Muscle layer of colon (tissue), 2 donors: Measurements from ENCODE around the gene RNPC3.

Experiments
- H3K27ac ChIP-seq: one replicate; pipeline ENCODE4 v1.7.0; 2013; ENCODE audit warnings: low read depth, mild to moderate bottlenecking, low read length, moderate library complexity
- H3K27me3 ChIP-seq, 2 donors: one replicate each; pipeline ENCODE4 v1.7.0; 2013; ENCODE audit warnings: low read length in 2 of 2, mild to moderate bottlenecking in 2 of 2; ENCODE audit not compliant: insufficient read depth in 2 of 2, control insufficient read depth in 1 of 2
- H3K36me3 ChIP-seq: one replicate; pipeline ENCODE4 v1.7.0; 2013; ENCODE audit warnings: mild to moderate bottlenecking, low read length; ENCODE audit not compliant: insufficient read depth
- H3K4me1 ChIP-seq: one replicate; pipeline ENCODE4 v1.7.0; 2013; ENCODE audit warnings: mild to moderate bottlenecking, low read length; ENCODE audit not compliant: insufficient read depth
- H3K4me3 ChIP-seq, 2 donors: one replicate each; pipeline ENCODE4 v1.7.0; 2013; ENCODE audit warnings: low read length in 2 of 2, low read depth in 1 of 2, mild to moderate bottlenecking in 1 of 2, moderate library complexity in 1 of 2
- H3K9ac ChIP-seq: one replicate; pipeline ENCODE4 v1.7.0; 2013; ENCODE audit warnings: low read length
- H3K9me3 ChIP-seq: one replicate; pipeline ENCODE4 v1.7.0; 2013; ENCODE audit warnings: mild to moderate bottlenecking, low read length
- donor health status: abdominal sarcoma.
- donor health status: Adenocarcinoma of cecum.

Gene RNPC3, protein sequence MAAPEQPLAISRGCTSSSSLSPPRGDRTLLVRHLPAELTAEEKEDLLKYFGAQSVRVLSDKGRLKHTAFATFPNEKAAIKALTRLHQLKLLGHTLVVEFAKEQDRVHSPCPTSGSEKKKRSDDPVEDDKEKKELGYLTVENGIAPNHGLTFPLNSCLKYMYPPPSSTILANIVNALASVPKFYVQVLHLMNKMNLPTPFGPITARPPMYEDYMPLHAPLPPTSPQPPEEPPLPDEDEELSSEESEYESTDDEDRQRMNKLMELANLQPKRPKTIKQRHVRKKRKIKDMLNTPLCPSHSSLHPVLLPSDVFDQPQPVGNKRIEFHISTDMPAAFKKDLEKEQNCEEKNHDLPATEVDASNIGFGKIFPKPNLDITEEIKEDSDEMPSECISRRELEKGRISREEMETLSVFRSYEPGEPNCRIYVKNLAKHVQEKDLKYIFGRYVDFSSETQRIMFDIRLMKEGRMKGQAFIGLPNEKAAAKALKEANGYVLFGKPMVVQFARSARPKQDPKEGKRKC

DNA sequence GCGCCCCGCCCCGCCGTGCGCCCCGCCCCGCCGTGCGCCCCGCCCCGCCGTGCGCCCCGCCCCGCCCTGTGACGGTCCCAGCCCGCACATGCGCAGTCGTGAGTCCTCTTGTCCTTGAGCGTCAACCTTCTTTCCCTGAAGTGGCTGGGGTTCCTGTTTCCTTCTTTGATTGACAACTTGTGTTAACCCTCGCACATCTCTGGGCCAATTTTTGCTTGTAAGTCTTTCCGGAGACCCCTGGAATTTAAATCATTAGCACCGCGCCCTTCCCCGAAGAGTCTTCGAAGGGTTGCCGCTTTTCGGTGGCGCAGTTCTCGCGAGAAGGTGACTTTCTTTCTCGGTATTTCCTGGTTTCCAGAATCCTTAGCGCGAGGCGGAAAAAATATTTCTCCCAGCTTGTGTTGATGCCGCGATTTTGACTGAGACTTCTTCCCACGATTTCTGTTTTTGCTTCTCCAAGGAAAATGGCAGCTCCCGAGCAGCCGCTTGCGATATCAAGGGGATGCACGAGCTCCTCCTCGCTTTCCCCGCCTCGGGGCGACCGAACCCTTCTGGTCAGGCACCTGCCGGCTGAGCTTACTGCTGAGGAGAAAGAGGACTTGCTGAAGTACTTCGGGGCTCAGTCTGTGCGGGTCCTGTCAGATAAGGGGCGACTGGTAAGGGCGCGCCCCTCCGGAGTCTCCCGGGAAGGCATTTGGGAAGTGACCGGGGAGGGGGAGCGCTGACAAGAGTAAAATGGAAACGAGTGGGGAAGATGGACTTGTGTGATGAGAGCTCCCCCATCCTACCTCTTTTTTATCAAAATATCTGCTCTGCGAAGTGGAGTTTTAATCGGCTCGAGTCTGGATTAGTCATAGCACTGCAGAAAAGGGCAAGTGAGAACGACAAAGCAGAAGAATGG lies at the start of gene RNPC3:
RNPC3 (plus strand) TSS at position 93 of the 901 bp plus-strand sequence; CDS start at position 465, 372 bp downstream.
- peaks cover 21% of the 10 kb centered on the region for H3K4me1 ChIP-seq
- H3K4me3 ChIP-seq, result peak within 1 kb of the TSS; percentile 95 to 98
- H3K27ac ChIP-seq, result peak within 1 kb of the TSS; percentile 74
- no peaks in the 10 kb centered on the region for H3K9me3 ChIP-seq
- peak within 1 kb of the TSS; percentile 92 for H3K9ac ChIP-seq
- H3K36me3 ChIP-seq, result peaks cover 3% of the 10 kb centered on the region
- H3K27me3 ChIP-seq, result no peaks in the 10 kb centered on the region

DNA sequence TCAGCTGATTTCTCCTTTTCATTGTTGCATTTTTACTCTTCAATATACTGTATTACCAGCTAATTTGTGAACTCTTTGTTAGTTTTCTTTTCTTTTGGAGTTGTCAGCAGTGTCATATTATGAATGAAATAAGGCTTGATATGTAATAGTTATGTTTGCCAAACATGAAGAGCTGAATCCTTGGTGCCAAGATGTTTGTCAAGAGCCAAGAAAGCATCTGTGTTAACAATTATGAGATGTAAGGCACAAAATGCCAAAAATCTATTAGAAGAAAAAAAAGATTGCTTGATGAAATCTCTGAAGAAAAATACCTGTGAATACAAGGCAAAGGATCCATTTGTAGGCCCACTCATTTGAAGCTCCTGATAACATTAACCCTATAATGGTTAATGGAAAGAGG lies 48.4 kb upstream of the RNPC3 start:
- Histone ChIP-seq H3K4me1 (no peaks in the 10 kb centered on the region), H3K4me3 (no peak overlapping the region), H3K9me3 (no peaks in the 10 kb centered on the region), H3K9ac (no peak overlapping the region), H3K27me3 (no peaks in the 10 kb centered on the region), H3K27ac (no peak overlapping the region), H3K36me3 (no peaks in the 10 kb centered on the region)

DNA sequence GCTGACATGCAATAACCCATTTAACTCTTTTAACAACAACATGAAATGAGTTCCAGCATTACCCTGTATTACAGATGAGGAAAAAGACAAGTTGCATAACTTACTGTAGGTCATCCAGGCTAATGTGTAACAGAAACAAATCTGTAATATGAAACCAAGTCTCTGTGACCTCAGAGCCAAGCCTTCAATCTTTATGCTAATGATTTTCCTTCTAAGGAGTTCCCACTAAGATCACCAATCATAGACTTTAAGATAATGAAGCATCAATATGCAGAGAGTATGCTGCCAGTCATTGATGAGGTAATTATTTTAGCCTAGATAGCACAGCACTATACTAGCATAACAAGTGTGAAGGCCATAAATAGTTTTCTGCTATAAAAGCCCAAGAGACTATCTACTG lies 35.6 kb upstream of the RNPC3 start:
- Histone ChIP-seq H3K4me1 (no peaks in the 10 kb centered on the region), H3K36me3 (no peaks in the 10 kb centered on the region), H3K27ac (no peak overlapping the region), H3K9ac (no peak overlapping the region), H3K9me3 (no peaks in the 10 kb centered on the region), H3K27me3 (no peaks in the 10 kb centered on the region), H3K4me3 (no peak overlapping the region)

DNA sequence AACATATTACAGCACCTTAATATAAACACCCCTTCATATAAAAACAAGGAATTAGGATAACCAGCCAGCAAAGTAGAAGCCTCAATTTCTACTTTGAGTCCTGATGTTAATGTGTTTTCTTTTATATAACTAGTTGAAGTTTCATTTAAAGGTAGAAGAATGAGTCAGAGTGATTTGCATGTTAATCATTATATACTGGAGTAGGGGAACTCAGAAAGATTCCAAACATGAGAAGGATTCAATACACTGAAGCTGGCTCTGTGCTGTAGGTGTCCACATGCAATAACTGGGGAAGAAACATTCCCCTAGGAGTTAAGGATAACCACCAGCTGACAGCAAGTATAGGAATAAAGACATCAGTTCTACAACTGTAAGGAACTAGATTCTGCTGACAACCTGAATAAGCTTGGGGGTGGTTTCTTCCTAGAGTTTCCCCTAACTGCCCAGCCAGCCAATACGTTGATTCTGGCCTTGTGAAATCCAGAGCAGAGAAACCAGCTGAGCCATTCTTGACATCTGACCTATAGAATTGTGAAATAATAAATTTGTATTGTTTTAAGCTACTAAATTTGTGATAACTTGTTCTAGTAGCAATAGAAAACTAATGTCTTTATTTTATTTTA lies 33.4 kb upstream of the RNPC3 start:
- Histone ChIP-seq H3K36me3 (no peaks in the 10 kb centered on the region), H3K4me3 (no peak overlapping the region), H3K9me3 (no peaks in the 10 kb centered on the region), H3K9ac (no peak overlapping the region), H3K27ac (no peak overlapping the region), H3K4me1 (no peaks in the 10 kb centered on the region), H3K27me3 (no peaks in the 10 kb centered on the region)

DNA sequence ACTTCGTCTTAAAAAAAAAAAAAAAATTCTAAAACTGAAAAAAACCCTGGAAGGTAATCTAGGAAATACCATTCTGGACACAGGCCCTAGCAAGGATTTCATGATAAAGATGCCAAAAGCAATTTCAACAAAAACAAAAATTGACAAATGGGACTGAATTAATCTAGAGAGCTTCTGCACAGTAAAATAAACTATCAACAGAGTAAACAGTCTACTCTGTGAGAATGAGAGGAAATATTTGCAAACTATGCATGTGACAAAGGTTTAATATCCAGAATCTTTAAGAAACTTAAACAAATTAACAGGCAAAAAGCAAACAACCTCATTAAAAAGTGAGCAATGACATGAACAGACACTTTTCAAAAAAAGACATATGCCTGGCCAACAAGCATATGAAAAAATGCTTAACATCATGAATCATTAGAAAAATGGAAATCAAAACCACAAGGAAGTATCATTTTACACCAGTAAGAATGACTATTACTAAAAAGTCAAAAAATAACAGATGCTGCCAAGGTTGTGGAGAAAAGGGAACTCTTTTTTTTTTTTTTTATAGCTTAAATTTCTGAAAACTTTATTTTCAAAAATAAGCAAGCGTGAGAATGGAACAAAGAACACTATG lies 29.4 kb upstream of the RNPC3 start:
- no peak overlapping the region for H3K27ac ChIP-seq
- no peaks in the 10 kb centered on the region for H3K27me3 ChIP-seq
- H3K4me1 ChIP-seq, result no peaks in the 10 kb centered on the region
- no peak overlapping the region for H3K9ac ChIP-seq
- H3K4me3 ChIP-seq, result no peak overlapping the region
- no peaks in the 10 kb centered on the region for H3K36me3 ChIP-seq
- H3K9me3 ChIP-seq, result no peaks in the 10 kb centered on the region

DNA sequence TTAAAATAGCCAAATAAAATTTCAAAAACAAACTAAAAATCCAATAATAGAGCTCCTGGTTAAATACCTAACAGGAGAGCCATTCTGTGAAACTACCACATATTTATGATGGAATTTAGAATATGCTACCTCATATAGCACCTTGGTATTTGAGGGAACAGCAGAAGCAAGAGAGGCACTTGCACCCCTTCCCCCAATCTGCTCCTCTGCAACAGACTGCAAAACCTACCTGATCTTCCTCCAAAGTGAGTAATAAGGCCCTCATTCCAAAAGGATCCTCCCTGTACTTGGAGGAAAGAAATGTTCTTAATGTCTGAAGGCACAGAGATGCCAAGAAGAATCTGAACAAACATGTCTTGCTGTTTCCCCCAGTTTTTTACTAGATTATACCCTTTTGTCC lies 28.1 kb upstream of the RNPC3 start:
- H3K27me3 ChIP-seq, result no peaks in the 10 kb centered on the region
- no peak overlapping the region for H3K27ac ChIP-seq
- H3K4me3 ChIP-seq, result no peak overlapping the region
- H3K9ac ChIP-seq, result no peak overlapping the region
- no peaks in the 10 kb centered on the region for H3K4me1 ChIP-seq
- no peaks in the 10 kb centered on the region for H3K36me3 ChIP-seq
- H3K9me3 ChIP-seq, result no peaks in the 10 kb centered on the region

DNA sequence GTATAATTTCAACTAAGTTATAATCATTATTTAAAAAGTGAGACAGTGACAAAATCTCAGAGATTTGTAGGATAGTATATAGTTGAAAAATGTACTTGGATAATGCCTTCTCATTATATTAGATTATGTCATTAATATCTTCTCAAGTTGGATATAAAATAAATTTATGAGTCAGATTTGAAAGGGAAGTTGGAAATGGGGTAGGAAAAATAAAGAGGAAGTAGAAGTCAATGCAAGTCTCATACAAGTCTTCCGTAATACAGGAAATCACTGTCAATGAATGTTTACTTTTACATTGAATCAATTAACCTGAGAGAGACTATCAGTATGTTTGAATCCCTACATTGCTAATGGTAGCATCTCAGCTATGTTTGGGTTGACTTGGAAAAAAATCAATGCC lies 16.2 kb upstream of the RNPC3 start:
- H3K9me3 ChIP-seq, result no peaks in the 10 kb centered on the region
- no peak overlapping the region for H3K9ac ChIP-seq
- H3K4me3 ChIP-seq, result no peak overlapping the region
- no peaks in the 10 kb centered on the region for H3K27me3 ChIP-seq
- no peaks in the 10 kb centered on the region for H3K36me3 ChIP-seq
- H3K4me1 ChIP-seq, result no peaks in the 10 kb centered on the region
- no peak overlapping the region for H3K27ac ChIP-seq

DNA sequence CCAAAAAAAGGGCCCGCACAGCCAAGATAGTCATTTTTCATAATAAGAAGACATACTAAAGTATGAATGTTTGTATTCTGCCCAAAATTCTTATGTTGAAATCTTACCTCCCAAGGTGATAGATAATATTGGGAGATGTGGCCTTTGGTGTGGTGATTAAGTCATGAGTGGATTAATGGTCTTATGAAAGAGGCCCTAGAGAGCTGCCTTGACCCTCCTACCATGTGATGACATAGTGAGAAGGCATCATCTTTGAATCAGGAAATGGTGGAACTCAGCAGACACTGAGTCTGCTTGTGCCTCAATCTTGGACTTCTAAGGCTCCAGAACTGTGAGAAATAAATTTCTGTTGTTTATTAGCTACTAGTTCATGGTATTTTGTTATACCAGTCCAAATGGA lies 11.8 kb upstream of the RNPC3 start:
- H3K36me3 ChIP-seq, result no peaks in the 10 kb centered on the region
- H3K4me1 ChIP-seq, result no peaks in the 10 kb centered on the region
- H3K9me3 ChIP-seq, result no peaks in the 10 kb centered on the region
- no peaks in the 10 kb centered on the region for H3K27me3 ChIP-seq
- H3K4me3 ChIP-seq, result no peak overlapping the region
- H3K27ac ChIP-seq, result no peak overlapping the region
- no peak overlapping the region for H3K9ac ChIP-seq

DNA sequence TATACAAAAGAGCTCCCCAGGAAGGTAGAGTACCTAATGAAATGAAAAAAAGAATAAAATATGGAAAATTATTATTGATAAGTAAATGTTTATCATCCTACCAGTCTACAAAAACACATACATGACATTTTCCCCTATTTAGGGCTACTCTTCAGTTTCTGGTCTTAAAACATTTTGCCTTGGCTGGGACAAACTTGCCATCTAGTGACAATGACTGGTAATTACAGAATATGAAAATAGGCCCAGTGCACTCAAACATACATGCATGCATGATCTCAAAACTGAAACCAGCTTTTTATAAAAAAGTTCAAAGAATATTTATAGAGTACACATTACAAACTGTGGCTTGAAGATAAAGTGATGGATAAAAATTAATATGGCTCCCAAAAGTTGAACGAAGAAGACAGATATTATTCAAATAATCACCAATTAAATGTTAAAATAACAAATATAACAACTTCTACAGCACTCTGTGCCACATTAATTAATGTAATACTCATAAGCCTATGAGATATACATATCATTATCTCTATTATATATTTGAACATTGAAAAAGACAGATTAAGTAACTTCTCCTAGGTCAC lies 10.5 kb upstream of the RNPC3 start:
- no peaks in the 10 kb centered on the region for H3K27me3 ChIP-seq
- no peaks in the 10 kb centered on the region for H3K9me3 ChIP-seq
- no peak overlapping the region for H3K9ac ChIP-seq
- H3K36me3 ChIP-seq, result no peaks in the 10 kb centered on the region
- H3K4me1 ChIP-seq, result no peaks in the 10 kb centered on the region
- no peak overlapping the region for H3K27ac ChIP-seq
- no peak overlapping the region for H3K4me3 ChIP-seq

DNA sequence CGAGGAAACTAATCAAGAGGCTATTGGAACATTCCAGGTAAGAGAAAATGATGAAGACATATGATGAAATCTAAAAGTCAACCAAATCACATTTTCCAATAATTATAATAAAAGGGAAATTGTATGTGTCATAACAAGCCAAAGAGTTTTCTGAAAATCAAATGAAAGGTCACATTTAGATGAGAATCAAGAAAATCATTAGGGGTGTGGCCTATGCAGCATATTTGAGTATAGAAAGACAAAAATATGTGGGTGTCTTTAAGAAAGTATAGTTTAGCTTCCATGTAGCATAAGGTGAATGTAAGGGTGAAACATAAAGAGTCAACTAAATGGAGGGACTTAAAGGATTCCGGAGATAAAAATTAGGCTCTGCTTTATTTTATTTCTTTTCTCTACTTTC lies 9.2 kb upstream of the RNPC3 start:
- Histone ChIP-seq H3K4me1 (no peaks in the 10 kb centered on the region), H3K9ac (no peak overlapping the region), H3K4me3 (no peak overlapping the region), H3K9me3 (no peaks in the 10 kb centered on the region), H3K27ac (no peak overlapping the region), H3K36me3 (no peaks in the 10 kb centered on the region), H3K27me3 (no peaks in the 10 kb centered on the region)
